NCI-H2196 treated with DMSO at 0.1 percent for 48 hours (cell line): ENCODE results near the gene LRRC39.

Experiments used
- DNase-seq: peaks from one replicate; lab custom pipeline; 2025; ENCODE audit not compliant: unreplicated experiment; lab: John Stamatoyannopoulos, UW

Gene LRRC39

DNA sequence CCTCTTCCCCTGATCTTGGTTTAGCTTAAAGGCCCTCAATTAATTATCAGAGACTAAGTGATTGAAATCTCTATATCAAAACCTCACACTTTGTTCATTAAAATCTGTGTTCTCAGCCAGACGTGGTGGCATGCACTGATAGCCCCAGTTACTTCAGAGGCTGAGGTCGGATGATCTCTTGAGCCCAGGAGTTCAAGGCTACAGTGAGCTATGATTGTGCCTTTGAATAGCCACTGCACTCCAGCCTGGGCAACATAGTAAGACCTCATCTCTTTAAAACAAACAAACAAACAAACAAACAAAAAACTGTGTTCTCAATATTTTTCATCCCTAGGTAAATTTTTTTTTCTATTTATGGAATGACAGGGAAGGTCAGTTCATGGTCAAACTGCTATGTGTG, 26.4 kb downstream of the LRRC39 start:
- DNase-seq = no peak

- no peak for DNase-seq
These were observed 30.2 kb downstream of the LRRC39 start for GRCh38 chr1:100147875-100148274.

DNA sequence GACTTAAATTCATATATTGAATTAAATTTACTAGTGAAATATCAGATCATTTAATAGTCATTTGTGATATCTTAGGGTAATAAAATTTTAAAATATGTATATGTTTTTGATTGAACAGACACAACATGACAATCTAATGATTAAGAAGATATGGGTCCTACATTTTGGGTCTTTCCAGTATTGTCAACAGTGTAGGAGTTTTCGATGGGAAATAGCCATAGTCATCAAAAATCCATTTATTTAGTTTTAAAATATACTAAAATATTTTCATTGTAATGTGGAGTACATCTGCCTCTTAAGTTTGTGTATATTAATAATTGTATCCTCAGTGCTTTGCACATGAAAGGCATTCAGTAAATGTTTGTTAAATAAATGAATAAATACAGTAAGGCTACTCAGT, 31.1 kb downstream of the LRRC39 start:
- no peak for DNase-seq

- DNase-seq = no peak
These were observed 32.9 kb downstream of the LRRC39 start for GRCh38 chr1:100145116-100145515.

DNA sequence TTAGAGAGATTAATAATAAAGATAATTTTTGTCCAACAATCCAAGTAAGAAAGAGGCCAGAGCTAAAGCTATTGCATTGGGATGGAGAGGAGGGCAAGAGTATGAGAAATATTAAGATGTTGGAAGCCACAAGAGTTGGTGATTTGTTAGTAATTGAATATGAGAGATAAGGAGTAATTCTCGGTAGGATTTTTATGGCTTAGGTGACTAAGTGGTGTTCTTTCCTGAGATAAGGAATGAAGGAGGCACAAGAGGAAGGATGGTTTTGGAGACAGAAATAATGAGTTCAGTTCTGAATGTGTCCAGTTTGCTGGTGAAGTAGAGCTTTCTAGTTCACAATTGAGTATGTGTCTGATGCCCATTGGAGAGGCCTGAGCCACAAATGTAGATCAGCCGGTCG, 35.7 kb downstream of the LRRC39 start:
- DNase-seq = no peak

DNA sequence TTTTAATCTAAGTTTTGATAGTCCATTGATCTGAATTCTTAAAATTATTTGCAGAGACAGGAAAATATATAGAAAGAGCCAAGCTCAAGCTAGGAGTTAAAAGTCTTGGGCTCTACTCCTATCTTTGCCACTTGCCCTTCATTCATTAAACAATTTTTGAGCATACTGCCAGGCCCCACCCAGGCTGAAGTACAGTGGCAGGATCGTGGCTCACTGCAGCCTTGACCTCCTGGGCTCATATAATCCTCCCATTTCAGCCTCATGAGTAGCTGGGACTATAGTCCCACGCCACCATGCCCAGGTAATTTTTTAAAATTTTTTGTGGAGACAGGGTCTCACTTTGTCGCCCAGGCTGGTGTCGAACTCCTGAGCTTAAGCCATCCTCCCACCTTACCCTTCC, 36.9 kb downstream of the LRRC39 start:
- no peak for DNase-seq

GRCh38 chr1:100137602-100138001, 40.5 kb downstream of the LRRC39 start:
- no peak for DNase-seq

GRCh38 chr1:100134872-100135271, 43.2 kb downstream of the LRRC39 start:
- DNase-seq = no peak

GRCh38 chr1:100132566-100133477, 45.2 kb downstream of the LRRC39 start, which contains the start of the genes SASS6 and TRMT13:
Gene SASS6 (minus strand): TSS chr1:100132930. CDS start chr1:100132814, 116 bp downstream.
Gene TRMT13 (plus strand): TSS chr1:100133163. CDS start chr1:100133169, 6 bp downstream.
- DNase-seq = peak; percentile 91

DNA sequence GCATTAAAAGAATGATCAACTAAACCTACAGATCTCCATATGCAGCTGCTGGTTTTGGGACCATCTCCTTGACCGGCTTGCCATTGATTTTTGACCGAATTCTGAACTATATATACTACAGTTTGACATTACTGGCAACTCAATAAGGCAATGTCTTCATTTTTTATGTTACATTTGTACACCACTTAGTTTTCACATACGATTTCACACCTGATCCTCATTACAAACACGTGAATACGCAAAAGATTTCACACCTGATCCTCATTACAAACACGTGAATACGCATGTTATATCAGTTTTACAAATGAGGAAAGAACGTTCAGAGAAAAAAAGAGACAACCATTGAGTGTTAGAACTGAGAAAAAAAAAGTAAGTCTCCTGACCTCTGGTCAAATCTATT, 46.4 kb downstream of the LRRC39 start:
- DNase-seq = no peak

GRCh38 chr1:100130552-100131077, 47.4 kb downstream of the LRRC39 start:
- DNase-seq = no peak

GRCh38 chr1:100127226-100127625, 50.8 kb downstream of the LRRC39 start:
- DNase-seq = no peak

GRCh38 chr1:100122177-100122576, 55.9 kb downstream of the LRRC39 start:
- DNase-seq = no peak

DNA sequence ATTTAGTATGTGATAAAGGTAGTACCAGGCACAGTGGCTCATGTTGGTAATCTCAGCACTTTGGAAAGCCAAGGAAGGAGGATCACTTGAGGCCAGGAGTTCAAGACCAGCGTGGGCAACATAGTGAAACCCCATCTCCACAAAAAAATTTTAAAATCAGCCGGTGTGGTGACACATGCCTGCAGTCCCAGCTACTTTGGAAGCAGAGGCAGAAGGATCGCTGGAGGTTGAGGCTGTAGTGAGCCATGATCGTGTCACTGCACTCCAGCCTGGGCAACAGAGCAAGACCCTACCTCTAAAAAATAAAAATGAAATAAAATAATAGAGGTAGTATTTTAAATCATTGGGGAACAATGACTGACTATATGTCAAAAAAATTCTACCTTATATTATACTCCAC, 62.5 kb downstream of the LRRC39 start:
- DNase-seq = no peak

- DNase-seq = no peak
These were observed 68.4 kb downstream of the LRRC39 start for GRCh38 chr1:100109554-100110066.

- DNase-seq = no peak
These were observed 70.4 kb downstream of the LRRC39 start for GRCh38 chr1:100107696-100108095.

GRCh38 chr1:100101564-100101963, 76.5 kb downstream of the LRRC39 start:
- DNase-seq = no peak

GRCh38 chr1:100100202-100100601, 77.9 kb downstream of the LRRC39 start:
- DNase-seq = no peak
